PC-9 (cell line): Measurements from ENCODE around the gene MAGI1. TPM values are rescaled to one million over a fixed set of nuclear protein-coding genes. Genes with fewer than 3 reads are reported as not detected.

Experiments used
- BruUV-seq: library from RNA; stranded (reverse); fragments of 400-500 nt; replicated peaks from 2 replicates; lab custom pipeline; 2021; lab: Mats Ljungman, UMichigan
- CTCF ChIA-PET: fragments of 300-600 bp; sonication (Branson Sonifier 250); formaldehyde crosslinking; loops from one replicate; lab custom pipeline; 2022; ENCODE audit warnings: antibody characterized with exemption; lab: Charles Lee
- POLR2A ChIA-PET: fragments of 300-600 bp; sonication (Branson Sonifier 250); formaldehyde crosslinking; loops from one replicate; lab custom pipeline; 2022; ENCODE audit warnings: antibody characterized with exemption; ENCODE audit not compliant: unreplicated experiment; lab: Charles Lee
- DNase-seq, 2 experiments: peaks; one replicate each; pipeline versions ENCODE4 v3.0.0 to v3.0.0-alpha.2; 2015 to 2022; ENCODE audit warnings: mixed read lengths in 1 of 2
- H2AFZ ChIP-seq: fragments of 200-600 bp; sonication (generic); 2 replicates; pipeline ENCODE4 v1.8.1; 2017; ENCODE audit warnings: antibody characterized with exemption
- H3F3A ChIP-seq: fragments of 200-600 bp; sonication (generic); 2 replicates; pipeline ENCODE4 v1.8.1; 2017; ENCODE audit warnings: antibody characterized with exemption, mild to moderate bottlenecking, low read depth; ENCODE audit not compliant: insufficient read depth
- H3K27ac ChIP-seq: fragments of 200-600 bp; sonication (generic); 2 replicates; pipeline ENCODE4 v1.6.1; 2016; ENCODE audit warnings: mixed run types
- H3K27me3 ChIP-seq: fragments of 200-600 bp; sonication (generic); 2 replicates; pipeline ENCODE4 v1.6.1; 2016; ENCODE audit warnings: low read depth, mixed run types; ENCODE audit not compliant: insufficient read depth
- H3K36me3 ChIP-seq: fragments of 200-600 bp; sonication (generic); 2 replicates; pipeline ENCODE4 v1.6.1; 2016; ENCODE audit warnings: low read depth, mixed run types
- H3K4me1 ChIP-seq: fragments of 200-600 bp; sonication (generic); replicated peaks from 2 replicates; pipeline ENCODE4 v1.6.1; 2016; ENCODE audit warnings: mixed run types; ENCODE audit not compliant: insufficient read depth
- H3K4me2 ChIP-seq: fragments of 200-600 bp; sonication (generic); 2 replicates; pipeline ENCODE4 v1.6.1; 2017; ENCODE audit warnings: mixed run types
- H3K4me3 ChIP-seq: fragments of 200-600 bp; sonication (generic); 2 replicates; pipeline ENCODE4 v1.6.1; 2016; ENCODE audit warnings: mixed run types
- H3K79me2 ChIP-seq: fragments of 200-600 bp; sonication (generic); 2 replicates; pipeline ENCODE4 v1.6.1; 2017; ENCODE audit warnings: low read depth, mixed run types
- H3K9me2 ChIP-seq: fragments of 200-600 bp; sonication (generic); 2 replicates; pipeline ENCODE4 v1.8.1; 2017; ENCODE audit warnings: mild to moderate bottlenecking; ENCODE audit not compliant: insufficient read depth
- H3K9me3 ChIP-seq: fragments of 200-600 bp; sonication (generic); 2 replicates; pipeline ENCODE4 v1.8.1; 2016; ENCODE audit warnings: low read depth; ENCODE audit not compliant: insufficient read depth
- H4K20me1 ChIP-seq: fragments of 200-600 bp; sonication (generic); 2 replicates; pipeline ENCODE4 v1.8.1; 2017; ENCODE audit not compliant: insufficient read depth
- CTCF ChIP-seq: fragments of 200-600 bp; sonication (generic); conservative IDR thresholded peaks from 2 replicates; pipeline ENCODE4 v1.6.1; 2017; ENCODE audit warnings: mixed run types, antibody characterized with exemption, mild to moderate bottlenecking, moderate library complexity
- EZH2 ChIP-seq: fragments of 200-600 bp; sonication (generic); IDR thresholded peaks from 2 replicates; pipeline ENCODE4 v1.8.0; 2017; ENCODE audit warnings: antibody characterized with exemption, low read depth
- intact Hi-C: fragments of 100-400 bp; cut with micrococcal nuclease; formaldehyde crosslinking; loops from one replicate; pipeline ENCODE4 v1.10.0; 2022; ENCODE audit not compliant: unreplicated experiment
- total RNA-seq: library from RNA; stranded (reverse); gene quantifications from 2 replicates; pipeline ENCODE4 v1.2.3, GENCODE V29; 2021

MAGI1 gene
- total RNA-seq, 1 experiment from 2014 or later, result 23.3 TPM

- Histone ChIP-seq H3K27me3 (no peaks in the 10 kb centered on the region), H3K79me2 (peaks cover 5% of the 10 kb centered on the region; the same call in 1 of the 2 replicates), H3K36me3 (no peaks in the 10 kb centered on the region), H3K9me2 (no peaks in the 10 kb centered on the region), H4K20me1 (no peaks in the 10 kb centered on the region), H3K27ac (no peak overlapping the region), H3K9me3 (no peaks in the 10 kb centered on the region), H3K4me2 (no peak overlapping the region), H2AFZ (no peak overlapping the region), H3F3A (no peaks in the 10 kb centered on the region), H3K4me1 (no peaks in the 10 kb centered on the region), H3K4me3 (no peak overlapping the region)
- BruUV-seq, result no TSS peak
- ChIA-PET POLR2A (no interaction called here), CTCF (no interaction called here)
- DNase-seq, result no peak
- no peak for TF ChIP-seq EZH2
- no peak for TF ChIP-seq CTCF
- intact Hi-C loops, result no loop called here
Measured at GRCh38 chr3:65978116-65978515, 60.6 kb downstream of the MAGI1 start.

- intact Hi-C loops, result no loop called here
- CTCF ChIA-PET, result no interaction called here
Measured at GRCh38 chr3:65975032-65975431, 63.7 kb downstream of the MAGI1 start.

GRCh38 chr3:65974509-65974908 is 64.2 kb downstream of the MAGI1 start:
- H3K9me2 ChIP-seq, result no peaks in the 10 kb centered on the region
- H3K4me1 ChIP-seq, result no peaks in the 10 kb centered on the region
- no peaks in the 10 kb centered on the region for H3K27me3 ChIP-seq
- H3K4me3 ChIP-seq, result no peak overlapping the region
- no TSS peak for BruUV-seq
- DNase-seq, result no peak
- no peaks in the 10 kb centered on the region for H3K9me3 ChIP-seq
- no peak overlapping the region for H3K27ac ChIP-seq
- H3K36me3 ChIP-seq, result no peaks in the 10 kb centered on the region
- H3K4me2 ChIP-seq, result no peak overlapping the region
- ChIA-PET POLR2A (no interaction called here), CTCF (no interaction called here)
- intact Hi-C loops, result no loop called here
- no peak overlapping the region for H2AFZ ChIP-seq
- H3F3A ChIP-seq, result no peaks in the 10 kb centered on the region
- peaks cover 5% of the 10 kb centered on the region; the same call in 1 of the 2 replicates for H3K79me2 ChIP-seq
- H4K20me1 ChIP-seq, result no peaks in the 10 kb centered on the region
- TF ChIP-seq CTCF (no peak), EZH2 (no peak)

More at GRCh38 chr3:65975032-65975431, 63.7 kb downstream of the MAGI1 start:
- DNase-seq, result no peak
- Histone ChIP-seq H3F3A (no peaks in the 10 kb centered on the region), H3K27me3 (no peaks in the 10 kb centered on the region), H2AFZ (no peak overlapping the region), H3K4me1 (no peaks in the 10 kb centered on the region), H3K27ac (no peak overlapping the region), H3K36me3 (no peaks in the 10 kb centered on the region), H3K79me2 (peaks cover 5% of the 10 kb centered on the region; the same call in 1 of the 2 replicates), H3K4me3 (no peak overlapping the region), H3K9me2 (no peaks in the 10 kb centered on the region), H4K20me1 (no peaks in the 10 kb centered on the region), H3K9me3 (no peaks in the 10 kb centered on the region), H3K4me2 (no peak overlapping the region)
- POLR2A ChIA-PET, result no interaction called here
- no TSS peak for BruUV-seq
- TF ChIP-seq CTCF (no peak), EZH2 (no peak)
